ENCODE measurements around the gene PSMG3.

The PSMG3 gene

GRCh38 chr7:1579481-1580421 is 9.9 kb upstream of the PSMG3 start:
- peak; percentile 55 for DNase-seq (ENCODE audit: low spot score)

- DNase-seq (ENCODE audit: low spot score), result no peak
Observed at GRCh38 chr7:1578513-1578912, 8.7 kb upstream of the PSMG3 start.

- DNase-seq (ENCODE audit: low spot score), result no peak
Observed at GRCh38 chr7:1576521-1577253, 6.9 kb upstream of the PSMG3 start.

- DNase-seq (ENCODE audit: low spot score), result no peak
Observed at GRCh38 chr7:1575809-1576208, 6.0 kb upstream of the PSMG3 start.

DNA sequence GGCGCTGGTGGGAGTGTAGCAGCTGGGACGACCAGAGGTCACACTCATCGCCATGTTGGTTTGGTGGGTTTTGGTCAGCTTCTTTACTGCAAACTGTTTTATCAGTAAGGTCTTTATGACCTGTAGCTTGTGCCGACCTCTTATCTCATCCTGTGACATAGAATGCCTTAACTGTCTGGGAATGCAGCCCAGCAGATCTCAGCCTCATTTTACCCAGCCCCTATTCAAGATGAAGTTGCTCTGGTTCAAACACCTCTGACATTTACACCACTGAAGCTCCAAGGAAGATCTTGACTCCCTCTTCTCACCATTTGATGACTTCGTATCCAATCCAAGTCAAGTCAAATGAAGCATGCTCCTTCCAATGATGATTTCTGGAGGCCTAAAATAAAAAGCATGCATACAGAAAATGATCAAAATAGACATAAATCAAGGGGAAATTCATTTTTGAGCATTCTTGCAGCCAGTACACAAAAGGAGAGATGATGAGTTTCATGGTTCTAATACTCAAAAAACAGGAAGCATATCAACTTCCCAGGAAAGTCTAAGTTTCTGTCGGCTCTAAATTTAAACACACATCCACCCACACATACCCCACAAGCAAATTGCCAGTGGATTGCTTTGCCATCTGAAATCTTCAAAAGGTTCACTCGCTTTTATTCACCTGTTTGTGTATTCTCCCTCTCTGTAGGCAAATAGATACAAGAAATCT is 2.4 kb upstream of the PSMG3 start:
- no peak for DNase-seq (ENCODE audit: low spot score)

GRCh38 chr7:1569440-1569832 is 396 bp downstream of the PSMG3 start:
- DNase-seq (ENCODE audit: low spot score), result no peak

- DNase-seq (ENCODE audit: low spot score), result no peak
Observed at GRCh38 chr7:1569016-1569415, 816 bp downstream of the PSMG3 start.

DNA sequence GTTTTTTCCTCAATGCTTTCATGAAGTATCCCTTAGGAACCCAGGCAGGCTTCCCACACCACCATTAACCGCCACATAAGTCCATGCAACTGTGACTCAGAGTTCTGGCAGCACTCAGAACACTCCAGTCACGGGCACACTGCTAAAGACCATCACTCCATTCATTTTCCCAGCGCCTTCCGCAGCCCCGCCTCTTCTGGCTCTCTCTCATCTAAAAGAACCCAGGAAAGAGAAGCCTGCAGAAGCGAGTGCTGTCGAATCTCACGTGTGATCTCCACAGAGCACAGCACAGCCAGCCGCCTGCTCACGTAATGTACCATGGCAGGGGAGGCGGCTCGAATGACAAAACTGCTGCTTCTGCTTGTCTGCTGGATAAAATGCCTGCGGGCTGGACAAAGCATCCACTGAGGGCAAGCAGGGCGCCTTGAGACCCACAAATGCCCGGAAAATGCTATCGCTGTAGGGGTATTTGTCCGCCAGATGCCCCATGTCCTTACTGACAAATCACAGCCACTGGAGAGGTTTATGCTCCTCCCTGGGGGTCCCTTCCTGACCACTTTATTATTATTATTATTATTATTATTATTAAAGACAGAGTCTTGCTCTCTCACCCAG is 1.8 kb downstream of the PSMG3 start:
- DNase-seq (ENCODE audit: low spot score), result no peak

- DNase-seq (ENCODE audit: low spot score), result no peak
Observed at GRCh38 chr7:1567049-1567771, 2.6 kb downstream of the PSMG3 start.

GRCh38 chr7:1566687-1567048 is 3.2 kb downstream of the PSMG3 start:
- no peak for DNase-seq (ENCODE audit: low spot score)

DNA sequence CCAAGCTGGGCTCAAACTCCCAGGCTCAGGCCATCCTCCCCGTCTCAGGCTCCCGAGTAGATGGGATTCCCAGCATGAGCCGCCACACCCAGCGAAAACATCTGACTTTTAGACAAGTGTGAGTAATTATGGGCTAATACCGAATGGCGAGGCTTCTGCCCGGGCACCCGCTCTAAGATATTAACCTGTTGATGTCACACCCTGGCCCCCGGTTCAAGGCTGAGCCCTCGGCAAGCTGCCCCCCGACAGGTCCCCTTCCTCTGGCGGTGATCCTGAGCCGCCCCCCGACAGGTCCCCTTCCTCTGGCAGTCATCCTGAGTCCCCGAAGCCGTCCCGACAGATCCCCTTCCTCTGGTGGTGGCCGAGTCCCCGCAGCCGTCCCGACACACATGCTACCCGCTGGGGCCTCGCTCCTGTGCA is 5.2 kb downstream of the PSMG3 start:
- DNase-seq (ENCODE audit: low spot score), result no peak

GRCh38 chr7:1563981-1564602 is 5.7 kb downstream of the PSMG3 start:
- no peak for DNase-seq (ENCODE audit: low spot score)

GRCh38 chr7:1562597-1563051 is 7.2 kb downstream of the PSMG3 start:
- DNase-seq (ENCODE audit: low spot score), result no peak

- DNase-seq (ENCODE audit: low spot score), result no peak
Observed at GRCh38 chr7:1562116-1562515, 7.7 kb downstream of the PSMG3 start.

DNA sequence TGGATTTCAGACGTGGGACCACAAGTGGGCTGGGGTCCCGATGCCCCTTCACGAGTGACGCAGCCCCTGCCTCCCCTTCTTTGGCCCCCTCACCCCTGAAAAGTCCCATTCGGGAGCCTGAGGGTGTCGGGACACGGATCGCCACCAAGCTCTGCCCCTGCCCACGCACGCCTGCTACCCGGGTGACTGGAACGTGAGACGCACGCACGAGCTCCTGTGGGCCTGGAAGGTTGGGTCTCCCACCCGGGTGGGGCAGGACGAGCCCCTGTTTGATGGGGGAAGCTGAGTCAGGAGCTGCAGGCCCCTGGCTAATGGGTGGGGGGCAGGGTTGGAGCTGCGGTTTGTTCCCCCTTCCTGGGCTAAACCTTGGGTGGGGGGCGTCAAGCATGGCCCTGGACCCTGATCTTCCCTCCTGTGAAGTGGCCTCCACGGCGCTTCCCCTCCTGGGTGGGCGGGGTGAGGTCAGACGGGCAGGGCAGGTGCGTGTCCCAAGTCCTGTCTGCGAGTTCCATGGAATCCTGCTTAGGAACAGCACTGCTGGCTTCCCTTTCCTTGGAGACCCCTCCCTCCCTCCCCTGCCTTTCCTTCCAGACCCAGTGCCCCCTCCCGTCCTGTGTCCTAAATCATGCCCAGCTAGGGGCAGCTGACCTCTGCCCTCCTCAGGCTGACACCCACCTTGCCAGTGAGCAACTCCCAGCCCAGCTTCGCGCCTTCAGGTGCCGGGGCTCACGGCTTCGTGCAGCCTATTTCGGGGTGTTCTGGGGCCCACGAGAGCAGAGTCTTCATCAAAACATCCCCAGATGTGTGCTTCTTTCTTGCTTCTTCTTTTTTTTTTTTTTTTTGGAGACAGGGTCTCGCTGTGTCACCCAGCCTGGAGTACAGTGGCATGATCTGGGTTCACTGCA is 8.5 kb downstream of the PSMG3 start:
- no peak for DNase-seq (ENCODE audit: low spot score)

GRCh38 chr7:1560620-1561031 is 9.2 kb downstream of the PSMG3 start:
- no peak for DNase-seq (ENCODE audit: low spot score)

DNA sequence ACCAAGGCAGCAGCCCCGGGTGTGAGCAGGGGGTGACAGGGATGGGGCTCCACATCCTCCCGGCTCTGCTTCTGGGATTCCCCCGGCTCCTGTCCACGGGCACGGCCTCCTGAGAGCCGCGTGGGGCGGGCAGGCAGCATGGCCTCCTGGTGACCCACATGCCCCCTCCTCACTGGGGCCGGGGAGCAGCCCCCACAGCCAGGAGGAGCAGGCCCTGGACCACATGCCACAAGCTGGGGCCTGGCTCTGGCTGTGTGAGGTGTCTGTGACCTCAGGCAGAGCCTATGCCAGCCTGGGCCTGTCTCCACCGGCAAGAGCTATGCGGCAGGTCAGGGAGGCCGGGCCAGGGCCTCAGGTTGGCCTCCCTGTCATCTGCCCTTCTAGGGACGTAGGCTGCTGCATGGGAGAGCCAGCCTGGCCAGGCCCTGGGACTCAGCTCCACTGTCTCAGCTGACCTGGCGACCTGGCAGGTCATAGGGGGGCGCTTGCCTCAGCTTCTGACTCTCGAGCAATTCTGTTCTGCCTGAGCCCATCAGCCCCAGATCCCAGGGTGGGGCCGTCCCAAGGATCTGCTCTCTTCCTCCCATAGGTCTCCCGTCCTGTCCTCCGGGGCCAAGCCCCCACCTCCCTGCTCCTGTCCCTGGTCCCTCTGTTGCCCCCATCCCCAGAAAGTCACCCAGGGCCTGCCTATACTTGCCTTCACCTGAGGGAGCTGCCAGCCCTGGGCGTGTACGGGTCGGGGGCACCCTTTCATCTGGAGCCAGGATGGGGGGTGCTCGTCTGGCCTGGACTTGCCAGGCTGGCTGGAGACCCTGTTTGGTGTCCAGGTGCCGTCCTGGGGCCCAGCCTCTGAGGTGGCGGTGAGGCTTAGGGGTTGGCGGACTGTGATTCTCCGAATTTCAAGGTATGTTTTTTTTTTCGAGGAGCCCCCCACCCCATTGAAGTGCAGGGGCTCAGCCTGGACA is 9.9 kb downstream of the PSMG3 start:
- no peak for DNase-seq (ENCODE audit: low spot score)

DNA sequence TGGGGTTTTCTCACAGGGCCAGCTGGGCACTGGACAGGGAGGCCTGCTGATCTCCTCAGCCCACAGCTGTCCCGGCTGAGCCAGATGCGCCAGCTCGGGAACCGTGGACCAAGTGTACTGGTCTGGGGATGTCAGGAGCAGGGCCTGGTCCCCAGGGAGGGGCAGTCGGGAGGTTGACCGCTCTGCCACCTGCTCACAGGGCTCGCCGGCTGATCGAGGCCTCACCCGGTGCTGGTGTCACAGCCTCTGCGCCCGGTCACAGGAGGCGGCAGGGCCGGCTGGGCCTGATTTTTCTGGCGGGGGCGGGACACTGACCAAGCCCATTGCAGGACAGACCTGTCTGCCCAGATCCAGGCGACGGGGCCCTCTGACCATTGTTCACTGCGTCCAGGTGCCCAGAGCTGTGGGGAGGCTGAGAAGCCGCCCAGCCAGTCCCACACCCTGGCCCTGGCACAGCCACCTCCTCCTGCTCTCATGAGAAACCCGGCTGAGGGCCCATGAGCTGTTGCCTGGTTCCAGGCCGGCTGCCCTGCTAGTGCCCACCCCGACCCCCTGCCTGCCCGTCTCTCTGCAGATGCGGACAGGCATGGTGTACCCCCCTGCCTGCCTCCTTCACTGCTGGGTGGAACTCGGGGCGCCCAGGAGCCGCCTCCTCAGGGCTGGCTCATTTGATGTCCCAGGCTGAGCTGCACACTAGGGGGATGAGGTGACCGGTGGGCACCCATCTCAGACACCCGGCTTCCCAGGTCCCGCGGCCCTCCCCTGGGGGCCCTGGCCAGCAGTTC is 10.8 kb downstream of the PSMG3 start:
- no peak for DNase-seq (ENCODE audit: low spot score)
